Endothelial cell of umbilical vein (primary cell): Measurements from ENCODE around the gene PKDREJ.

Experiments used
- CTCF ChIP-seq, 2 donors: IDR thresholded peaks; 1 replicate in 1 of 2; 2 replicates in 1 of 2; pipeline ENCODE4 v1.5.1; 2011; ENCODE audit warnings: low read length in 2 of 2, mild to moderate bottlenecking in 2 of 2, moderate library complexity in 2 of 2, control low read depth in 1 of 2, inconsistent platforms in 1 of 2, low read depth in 1 of 2; ENCODE audit not compliant: insufficient read depth in 1 of 2; ENCODE audit errors: extremely low read depth in 1 of 2
- EZH2 ChIP-seq: IDR thresholded peaks from 2 replicates; pipeline ENCODE4 v1.6.1; 2012; ENCODE audit warnings: borderline replicate concordance, low read depth, mild to moderate bottlenecking, moderate library complexity, low read length, inconsistent platforms; ENCODE audit not compliant: severe bottlenecking
- FOS ChIP-seq: IDR thresholded peaks from 2 replicates; pipeline ENCODE4 v1.6.1; 2011; ENCODE audit warnings: mild to moderate bottlenecking, low read length, moderate library complexity, borderline replicate concordance; ENCODE audit not compliant: insufficient read depth
- MAX ChIP-seq: IDR thresholded peaks from 2 replicates; pipeline ENCODE4 v1.6.1; 2011; ENCODE audit not compliant: insufficient read depth, insufficient read length
- POLR2AphosphoS5 ChIP-seq: IDR thresholded peaks from 2 replicates; pipeline ENCODE4 v1.6.1; 2012; ENCODE audit warnings: low read depth, mild to moderate bottlenecking, control low read depth, low read length, moderate library complexity; ENCODE audit not compliant: insufficient read depth

- TF ChIP-seq FOS (no peak), CTCF (IDR thresholded peaks at IDR 0.05; ENCODE audit: extremely low read depth in 1 of 2, insufficient read depth in 1 of 2, low read depth in 1 of 2, low read length in 2 of 2) (no peak), EZH2 (no peak), POLR2AphosphoS5 (no peak), MAX (no peak)
Measured at GRCh38 chr22:46219636-46220035, 43.5 kb downstream of the PKDREJ start.
